Measurements from ENCODE around the gene WASHC2A. TPM values are rescaled to one million over a fixed set of nuclear protein-coding genes. Genes with fewer than 3 reads are reported as not detected.
"Not testable (repeated sequence)": the region's sequence is repeated elsewhere in the genome, so short reads cannot be mapped to it uniquely, and the experiment has no call there.

Gene WASHC2A
- total RNA-seq, 1 experiment from 2014 or later, result 67.0 TPM

DNA sequence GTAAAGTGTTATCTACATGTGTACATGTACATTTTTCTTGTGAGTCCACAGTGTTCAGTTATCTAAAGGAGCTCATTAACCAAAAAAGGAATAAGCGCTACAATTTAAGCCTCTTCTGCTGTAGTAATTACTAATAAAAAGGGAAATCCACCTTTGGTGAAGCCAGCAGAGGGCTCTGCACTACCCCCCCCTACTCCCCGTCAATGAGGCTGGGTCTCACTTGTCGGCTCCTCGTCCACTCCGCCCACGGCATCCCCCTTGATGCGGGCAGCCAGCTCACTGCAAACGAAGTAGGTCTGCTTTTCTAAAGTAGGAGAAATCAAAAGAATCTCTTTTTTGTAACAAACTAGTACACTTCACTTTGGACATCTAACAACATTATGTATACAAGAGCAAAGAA, 4.7 kb upstream of the WASHC2A start:
- TF ChIP-seq, protein P1, sequence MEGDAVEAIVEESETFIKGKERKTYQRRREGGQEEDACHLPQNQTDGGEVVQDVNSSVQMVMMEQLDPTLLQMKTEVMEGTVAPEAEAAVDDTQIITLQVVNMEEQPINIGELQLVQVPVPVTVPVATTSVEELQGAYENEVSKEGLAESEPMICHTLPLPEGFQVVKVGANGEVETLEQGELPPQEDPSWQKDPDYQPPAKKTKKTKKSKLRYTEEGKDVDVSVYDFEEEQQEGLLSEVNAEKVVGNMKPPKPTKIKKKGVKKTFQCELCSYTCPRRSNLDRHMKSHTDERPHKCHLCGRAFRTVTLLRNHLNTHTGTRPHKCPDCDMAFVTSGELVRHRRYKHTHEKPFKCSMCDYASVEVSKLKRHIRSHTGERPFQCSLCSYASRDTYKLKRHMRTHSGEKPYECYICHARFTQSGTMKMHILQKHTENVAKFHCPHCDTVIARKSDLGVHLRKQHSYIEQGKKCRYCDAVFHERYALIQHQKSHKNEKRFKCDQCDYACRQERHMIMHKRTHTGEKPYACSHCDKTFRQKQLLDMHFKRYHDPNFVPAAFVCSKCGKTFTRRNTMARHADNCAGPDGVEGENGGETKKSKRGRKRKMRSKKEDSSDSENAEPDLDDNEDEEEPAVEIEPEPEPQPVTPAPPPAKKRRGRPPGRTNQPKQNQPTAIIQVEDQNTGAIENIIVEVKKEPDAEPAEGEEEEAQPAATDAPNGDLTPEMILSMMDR (IDR thresholded peaks at IDR 0.05), result no peak; the same call in 1 of the 2 replicates
- TF ChIP-seq, protein P2, sequence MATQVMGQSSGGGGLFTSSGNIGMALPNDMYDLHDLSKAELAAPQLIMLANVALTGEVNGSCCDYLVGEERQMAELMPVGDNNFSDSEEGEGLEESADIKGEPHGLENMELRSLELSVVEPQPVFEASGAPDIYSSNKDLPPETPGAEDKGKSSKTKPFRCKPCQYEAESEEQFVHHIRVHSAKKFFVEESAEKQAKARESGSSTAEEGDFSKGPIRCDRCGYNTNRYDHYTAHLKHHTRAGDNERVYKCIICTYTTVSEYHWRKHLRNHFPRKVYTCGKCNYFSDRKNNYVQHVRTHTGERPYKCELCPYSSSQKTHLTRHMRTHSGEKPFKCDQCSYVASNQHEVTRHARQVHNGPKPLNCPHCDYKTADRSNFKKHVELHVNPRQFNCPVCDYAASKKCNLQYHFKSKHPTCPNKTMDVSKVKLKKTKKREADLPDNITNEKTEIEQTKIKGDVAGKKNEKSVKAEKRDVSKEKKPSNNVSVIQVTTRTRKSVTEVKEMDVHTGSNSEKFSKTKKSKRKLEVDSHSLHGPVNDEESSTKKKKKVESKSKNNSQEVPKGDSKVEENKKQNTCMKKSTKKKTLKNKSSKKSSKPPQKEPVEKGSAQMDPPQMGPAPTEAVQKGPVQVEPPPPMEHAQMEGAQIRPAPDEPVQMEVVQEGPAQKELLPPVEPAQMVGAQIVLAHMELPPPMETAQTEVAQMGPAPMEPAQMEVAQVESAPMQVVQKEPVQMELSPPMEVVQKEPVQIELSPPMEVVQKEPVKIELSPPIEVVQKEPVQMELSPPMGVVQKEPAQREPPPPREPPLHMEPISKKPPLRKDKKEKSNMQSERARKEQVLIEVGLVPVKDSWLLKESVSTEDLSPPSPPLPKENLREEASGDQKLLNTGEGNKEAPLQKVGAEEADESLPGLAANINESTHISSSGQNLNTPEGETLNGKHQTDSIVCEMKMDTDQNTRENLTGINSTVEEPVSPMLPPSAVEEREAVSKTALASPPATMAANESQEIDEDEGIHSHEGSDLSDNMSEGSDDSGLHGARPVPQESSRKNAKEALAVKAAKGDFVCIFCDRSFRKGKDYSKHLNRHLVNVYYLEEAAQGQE (IDR thresholded peaks at IDR 0.05; ENCODE audit: insufficient read depth in 1 of 2, low read depth in 2 of 2, low read length in 1 of 2), result no peak
- TF ChIP-seq SIN3A (IDR thresholded peaks at IDR 0.05; ENCODE audit: borderline replicate concordance, insufficient read depth, low read depth, low read length) (no peak), TCF7L2 (IDR thresholded peaks at IDR 0.05; ENCODE audit: low read depth, low read length) (no peak), POLR2AphosphoS5 (IDR thresholded peaks at IDR 0.05; ENCODE audit: low read depth, low read length) (no peak)
- no TSS peak for BruUV-seq (replicated peaks)
- H3K4me3 ChIP-seq (ENCODE audit: low read depth in 2 of 2, low read length in 2 of 2), result no peak overlapping the region
- no peaks in the 10 kb centered on the region for H3K36me3 ChIP-seq (ENCODE audit: control insufficient read depth, insufficient read depth, low read length)
- ChIA-PET CTCF (no interaction called here), POLR2A (no interaction called here)
- no peaks in the 10 kb centered on the region for H3K4me1 ChIP-seq (ENCODE audit: control insufficient read depth, insufficient read depth, low read length)
- DNase-seq (ENCODE audit: low read depth, low spot score), result no peak
- H3K9me3 ChIP-seq (ENCODE audit: control insufficient read depth, insufficient read depth, low read depth, low read length), result no peaks in the 10 kb centered on the region
- no peaks in the 10 kb centered on the region; the same call in 1 of the 2 replicates for H3K27me3 ChIP-seq (ENCODE audit: control insufficient read depth, insufficient read depth, low read length)
- intact Hi-C loops (cut with micrococcal nuclease; ENCODE audit: unreplicated experiment), result no loop called here
- no peak overlapping the region for H3K27ac ChIP-seq (ENCODE audit: low read length)
- no peak for ATAC-seq
- in situ Hi-C loops (cut with HindIII; ENCODE audit: low pct_unique_long_range_greater_than_20kb, low sequenced_read_pairs), result no loop called here

DNA sequence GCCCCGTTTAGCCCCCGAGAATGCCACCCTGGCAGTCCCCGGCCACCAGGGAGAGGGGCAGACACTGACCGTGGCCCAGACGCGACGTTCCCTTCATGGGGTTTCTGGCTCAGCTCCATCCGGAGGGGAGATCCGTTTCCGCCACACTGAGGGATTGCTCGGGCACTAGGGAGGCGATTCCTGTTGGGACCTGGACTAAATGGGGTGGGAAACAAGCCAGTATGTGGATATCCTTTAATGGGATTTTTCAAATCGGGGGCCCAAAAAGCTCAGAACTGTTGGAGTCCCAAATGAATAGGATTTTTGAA, 552 bp downstream of the WASHC2A start:
- CTCF ChIA-PET; POLR2A ChIA-PET; H3K36me3 ChIP-seq (ENCODE audit: control insufficient read depth, insufficient read depth, low read length); BruUV-seq (replicated peaks); intact Hi-C loops (cut with micrococcal nuclease; ENCODE audit: unreplicated experiment); in situ Hi-C loops (cut with HindIII; ENCODE audit: low pct_unique_long_range_greater_than_20kb, low sequenced_read_pairs); H3K27me3 ChIP-seq (ENCODE audit: control insufficient read depth, insufficient read depth, low read length); DNase-seq (ENCODE audit: low read depth, low spot score); H3K4me1 ChIP-seq (ENCODE audit: control insufficient read depth, insufficient read depth, low read length); H3K9me3 ChIP-seq (ENCODE audit: control insufficient read depth, insufficient read depth, low read depth, low read length): not testable (repeated sequence)
- peak; percentile 62 for ATAC-seq
- H3K27ac ChIP-seq (ENCODE audit: low read length), result peak overlapping the region; percentile 59; the same call in 1 of the 2 replicates
- peak overlapping the region; percentile 54 to 56 for H3K4me3 ChIP-seq (ENCODE audit: low read depth in 2 of 2, low read length in 2 of 2)

DNA sequence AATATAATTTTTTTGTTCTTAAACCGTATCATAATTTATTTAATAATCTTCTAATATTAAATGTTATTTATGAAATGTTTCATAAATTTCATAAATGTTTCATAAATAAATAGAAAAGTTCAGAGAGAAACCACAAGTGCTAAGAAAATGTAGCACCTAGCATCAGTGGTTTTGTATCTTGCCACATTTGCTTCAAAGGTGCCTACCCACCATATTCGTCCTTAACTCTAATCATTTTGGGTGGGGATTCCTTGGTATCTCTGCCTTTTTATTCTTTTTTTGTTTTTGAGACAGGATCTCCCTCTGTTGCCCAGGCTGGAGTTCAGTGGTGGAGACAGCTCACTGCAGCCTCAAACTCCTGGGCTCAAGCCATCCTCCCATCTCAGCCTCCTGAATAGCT, 7.4 kb downstream of the WASHC2A start:
- CTCF ChIA-PET; H3K36me3 ChIP-seq (ENCODE audit: control insufficient read depth, insufficient read depth, low read length); ATAC-seq; intact Hi-C loops (cut with micrococcal nuclease; ENCODE audit: unreplicated experiment); BruUV-seq (replicated peaks); H3K27ac ChIP-seq (ENCODE audit: low read length); H3K9me3 ChIP-seq (ENCODE audit: control insufficient read depth, insufficient read depth, low read depth, low read length); H3K4me3 ChIP-seq (ENCODE audit: low read depth in 2 of 2, low read length in 2 of 2); POLR2A ChIA-PET; DNase-seq (ENCODE audit: low read depth, low spot score); in situ Hi-C loops (cut with HindIII; ENCODE audit: low pct_unique_long_range_greater_than_20kb, low sequenced_read_pairs); H3K4me1 ChIP-seq (ENCODE audit: control insufficient read depth, insufficient read depth, low read length); H3K27me3 ChIP-seq (ENCODE audit: control insufficient read depth, insufficient read depth, low read length): not testable (repeated sequence)

DNA sequence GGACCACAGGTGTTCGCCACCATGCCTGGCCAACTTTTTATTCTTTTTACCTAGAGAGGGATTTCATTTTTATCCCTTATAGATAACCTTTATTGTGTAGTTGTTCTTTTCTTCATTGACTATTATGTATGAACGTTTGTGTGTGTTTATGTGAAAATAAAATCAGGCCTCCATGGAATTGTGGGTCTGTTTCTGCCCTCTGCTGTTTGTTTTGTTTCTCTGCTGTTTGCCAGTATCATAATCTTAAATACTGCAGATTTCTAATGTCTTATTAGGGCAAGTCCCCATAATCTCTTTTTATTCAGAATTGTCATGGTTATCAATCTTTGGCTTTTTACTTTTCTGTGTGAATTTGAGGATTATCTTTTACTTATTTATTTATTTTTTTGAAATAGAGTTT, 7.8 kb downstream of the WASHC2A start:
- intact Hi-C loops (cut with micrococcal nuclease; ENCODE audit: unreplicated experiment); in situ Hi-C loops (cut with HindIII; ENCODE audit: low pct_unique_long_range_greater_than_20kb, low sequenced_read_pairs); POLR2A ChIA-PET; H3K27ac ChIP-seq (ENCODE audit: low read length); H3K4me1 ChIP-seq (ENCODE audit: control insufficient read depth, insufficient read depth, low read length); BruUV-seq (replicated peaks); H3K27me3 ChIP-seq (ENCODE audit: control insufficient read depth, insufficient read depth, low read length); ATAC-seq; H3K36me3 ChIP-seq (ENCODE audit: control insufficient read depth, insufficient read depth, low read length); H3K9me3 ChIP-seq (ENCODE audit: control insufficient read depth, insufficient read depth, low read depth, low read length); DNase-seq (ENCODE audit: low read depth, low spot score); CTCF ChIA-PET; H3K4me3 ChIP-seq (ENCODE audit: low read depth in 2 of 2, low read length in 2 of 2): not testable (repeated sequence)

DNA sequence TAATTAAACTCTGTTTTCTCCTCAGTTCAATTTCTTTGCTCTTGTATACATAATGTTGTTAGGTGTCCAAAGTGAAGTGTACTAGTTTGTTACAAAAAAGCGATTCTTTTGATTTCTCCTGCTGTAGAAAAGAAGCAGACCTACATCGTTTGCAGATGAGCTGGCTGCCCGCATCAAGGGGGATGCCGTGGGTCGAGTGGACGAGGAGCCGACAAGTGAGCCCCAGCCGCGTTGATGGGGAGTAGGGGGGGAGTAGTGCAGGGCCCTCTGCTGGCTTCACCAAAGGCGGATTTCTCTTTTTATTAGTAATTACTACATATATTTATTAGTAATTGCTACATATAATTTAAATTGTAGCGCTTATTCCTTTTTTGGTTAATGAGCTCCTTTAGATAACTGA, 23.6 kb downstream of the WASHC2A start:
- H3K36me3 ChIP-seq (ENCODE audit: control insufficient read depth, insufficient read depth, low read length); POLR2A ChIA-PET; CTCF ChIA-PET: not testable (repeated sequence)

DNA sequence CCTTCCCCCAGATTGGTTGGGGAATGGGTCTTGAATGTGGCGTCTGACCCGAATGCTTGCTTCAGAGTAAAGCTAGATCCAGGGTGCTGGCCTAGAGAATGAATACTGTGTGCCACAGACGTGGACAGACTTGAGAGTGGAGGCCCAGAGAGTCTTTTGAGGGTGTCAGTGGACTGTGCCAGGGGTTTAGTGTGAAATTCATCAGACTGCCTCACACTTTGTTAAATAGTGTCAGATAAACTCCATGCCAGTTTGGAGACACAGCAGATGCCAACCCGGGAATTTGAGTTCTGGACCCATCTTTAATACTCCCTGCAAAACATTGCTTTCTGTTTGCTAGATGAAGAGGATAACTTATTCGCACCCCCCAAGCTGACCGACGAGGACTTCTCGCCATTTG, 25.2 kb downstream of the WASHC2A start:
- not testable (repeated sequence) for H3K27me3 ChIP-seq (ENCODE audit: control insufficient read depth, insufficient read depth, low read length); BruUV-seq (replicated peaks)

More for the DNA sequence above, 23.6 kb downstream of the WASHC2A start:
- ATAC-seq; DNase-seq (ENCODE audit: low read depth, low spot score); H3K27me3 ChIP-seq (ENCODE audit: control insufficient read depth, insufficient read depth, low read length); H3K4me1 ChIP-seq (ENCODE audit: control insufficient read depth, insufficient read depth, low read length); H3K9me3 ChIP-seq (ENCODE audit: control insufficient read depth, insufficient read depth, low read depth, low read length); in situ Hi-C loops (cut with HindIII; ENCODE audit: low pct_unique_long_range_greater_than_20kb, low sequenced_read_pairs); H3K27ac ChIP-seq (ENCODE audit: low read length); BruUV-seq (replicated peaks); intact Hi-C loops (cut with micrococcal nuclease; ENCODE audit: unreplicated experiment); H3K4me3 ChIP-seq (ENCODE audit: low read depth in 2 of 2, low read length in 2 of 2): not testable (repeated sequence)

More for the DNA sequence above, 25.2 kb downstream of the WASHC2A start:
- ATAC-seq; POLR2A ChIA-PET; intact Hi-C loops (cut with micrococcal nuclease; ENCODE audit: unreplicated experiment); H3K36me3 ChIP-seq (ENCODE audit: control insufficient read depth, insufficient read depth, low read length); CTCF ChIA-PET; H3K9me3 ChIP-seq (ENCODE audit: control insufficient read depth, insufficient read depth, low read depth, low read length); DNase-seq (ENCODE audit: low read depth, low spot score); H3K4me1 ChIP-seq (ENCODE audit: control insufficient read depth, insufficient read depth, low read length); in situ Hi-C loops (cut with HindIII; ENCODE audit: low pct_unique_long_range_greater_than_20kb, low sequenced_read_pairs); H3K4me3 ChIP-seq (ENCODE audit: low read depth in 2 of 2, low read length in 2 of 2); H3K27ac ChIP-seq (ENCODE audit: low read length): not testable (repeated sequence)
